Immature natural killer cell (primary cell): ENCODE measurements around the gene WNT11. TPM values are rescaled to one million over a fixed set of nuclear protein-coding genes. Genes with fewer than 3 reads are reported as not detected.

Experiments
- DNase-seq, 3 donors: peaks; one replicate each; pipeline ENCODE4 v3.0.0; 2022; ENCODE audit warnings: mixed read lengths in 1 of 3
- H3K27ac Mint-ChIP-seq, 6 donors: one replicate each; pipeline ENCODE4 v1.8.0; 2020; ENCODE audit warnings: mixed read lengths in 6 of 6, mild to moderate bottlenecking in 5 of 6, inconsistent platforms in 4 of 6, moderate library complexity in 3 of 6
- H3K27me3 Mint-ChIP-seq, 3 donors: one replicate each; pipeline ENCODE4 v1.8.0; 2020 to 2021; ENCODE audit warnings: low read depth in 3 of 3, mild to moderate bottlenecking in 3 of 3, mixed read lengths in 3 of 3, moderate library complexity in 3 of 3, inconsistent platforms in 1 of 3
- H3K36me3 Mint-ChIP-seq, 3 donors: one replicate each; pipeline ENCODE4 v1.8.0; 2020; ENCODE audit warnings: mixed read lengths in 3 of 3, inconsistent platforms in 2 of 3, mild to moderate bottlenecking in 2 of 3
- H3K4me1 Mint-ChIP-seq, 2 donors: one replicate each; pipeline ENCODE4 v1.8.0; 2020; ENCODE audit warnings: inconsistent platforms in 2 of 2, mild to moderate bottlenecking in 2 of 2, mixed read lengths in 2 of 2, moderate library complexity in 1 of 2
- H3K4me3 Mint-ChIP-seq, 5 donors: one replicate each; pipeline ENCODE4 v1.8.0; 2020; ENCODE audit warnings: mild to moderate bottlenecking in 5 of 5, mixed read lengths in 5 of 5, inconsistent platforms in 3 of 5, moderate library complexity in 3 of 5
- H3K9me3 Mint-ChIP-seq, 6 donors: one replicate each; pipeline ENCODE4 v1.8.0; 2020; ENCODE audit warnings: mild to moderate bottlenecking in 6 of 6, mixed read lengths in 6 of 6, inconsistent platforms in 4 of 6, moderate library complexity in 3 of 6
- polyA plus RNA-seq, 3 donors: library from polyadenylated mRNA; unstranded; fragments of 300-500 nt; fragmentation: Illumina TruSeq; gene quantifications; one replicate each; pipeline ENCODE4 v1.2.3, GENCODE V29; 2021

Gene WNT11
- polyA plus RNA-seq, 3 donors from 2014 or later: 0.78 to 2.4 (median 1.4) TPM

DNA sequence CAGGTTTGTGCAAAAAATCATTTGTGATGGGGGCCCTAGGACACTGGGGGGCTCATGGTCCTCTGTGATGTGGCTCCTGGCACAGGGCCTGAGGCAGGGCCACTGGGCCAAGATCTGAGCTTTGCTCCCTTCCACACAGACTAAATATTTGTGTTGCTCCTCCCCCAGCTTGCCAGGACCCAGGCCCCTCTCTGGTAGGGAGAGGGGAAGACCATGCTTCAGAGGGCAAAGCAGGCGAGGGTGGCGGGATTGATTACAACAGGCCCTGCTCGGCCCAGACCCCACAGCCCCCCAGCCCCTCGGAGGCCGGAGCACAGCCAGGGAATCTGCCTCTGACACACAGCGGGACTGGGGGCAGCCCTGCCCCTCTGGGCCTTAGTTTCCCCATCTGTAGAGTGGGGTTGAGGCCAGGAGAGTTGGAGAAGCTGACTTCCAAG lies 29.0 kb downstream of the WNT11 start:
- DNase-seq: no peak
- Mint-ChIP-seq H3K27me3 (peaks cover 0 to 1% (median 0%) of the 10 kb centered on the region in 3 donors), H3K4me1 (peaks cover 8 to 10% of the 10 kb centered on the region in 2 donors), H3K9me3 (no peaks in the 10 kb centered on the region), H3K27ac (no peak overlapping the region), H3K4me3 (no peak overlapping the region), H3K36me3 (no peaks in the 10 kb centered on the region)

DNA sequence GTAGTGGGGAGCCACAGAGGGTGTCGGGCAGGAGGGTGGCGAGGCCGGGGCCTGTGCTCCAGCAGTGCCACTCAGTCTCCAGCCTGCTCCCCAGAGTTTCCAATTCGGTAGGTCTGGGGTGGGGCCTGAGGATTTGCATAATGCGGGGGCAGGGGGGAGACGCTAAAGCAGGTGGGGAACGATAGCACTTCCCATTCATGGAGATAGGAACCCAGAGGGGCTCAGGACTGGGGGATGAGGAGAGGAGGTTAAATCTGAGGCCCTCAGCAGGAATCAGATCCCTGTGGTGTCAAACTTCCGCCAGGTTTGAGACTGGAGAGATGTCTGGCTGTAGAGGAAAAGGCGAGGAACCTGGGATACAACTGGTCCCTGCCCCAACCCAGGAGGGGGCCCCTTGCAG lies 29.8 kb downstream of the WNT11 start:
- Mint-ChIP-seq H3K27me3 (no peaks in the 10 kb centered on the region), H3K36me3 (no peaks in the 10 kb centered on the region), H3K27ac (no peak overlapping the region), H3K4me3 (no peak overlapping the region), H3K9me3 (no peaks in the 10 kb centered on the region), H3K4me1 (peaks cover 8 to 10% of the 10 kb centered on the region in 2 donors)
- no peak for DNase-seq

- no peak overlapping the region for H3K4me3 Mint-ChIP-seq
- DNase-seq: no peak
- H3K9me3 Mint-ChIP-seq: peaks cover 0 to 2% (median 0%) of the 10 kb centered on the region in 6 donors
- H3K4me1 Mint-ChIP-seq: peaks cover 8 to 10% of the 10 kb centered on the region in 2 donors
- H3K27ac Mint-ChIP-seq: no peak overlapping the region
- no peaks in the 10 kb centered on the region for H3K36me3 Mint-ChIP-seq
- H3K27me3 Mint-ChIP-seq: no peaks in the 10 kb centered on the region
These were observed 30.5 kb downstream of the WNT11 start for GRCh38 chr11:76175783-76176182.

- Mint-ChIP-seq H3K9me3 (peaks cover 0 to 2% (median 0%) of the 10 kb centered on the region in 6 donors), H3K36me3 (no peaks in the 10 kb centered on the region), H3K4me1 (peaks cover 8 to 10% of the 10 kb centered on the region in 2 donors), H3K27ac (peak overlapping the region in 1 of 6 donors; percentile 76), H3K27me3 (no peaks in the 10 kb centered on the region), H3K4me3 (no peak overlapping the region)
- DNase-seq: no peak
These were observed 32.0 kb downstream of the WNT11 start for GRCh38 chr11:76174330-76174729.

DNA sequence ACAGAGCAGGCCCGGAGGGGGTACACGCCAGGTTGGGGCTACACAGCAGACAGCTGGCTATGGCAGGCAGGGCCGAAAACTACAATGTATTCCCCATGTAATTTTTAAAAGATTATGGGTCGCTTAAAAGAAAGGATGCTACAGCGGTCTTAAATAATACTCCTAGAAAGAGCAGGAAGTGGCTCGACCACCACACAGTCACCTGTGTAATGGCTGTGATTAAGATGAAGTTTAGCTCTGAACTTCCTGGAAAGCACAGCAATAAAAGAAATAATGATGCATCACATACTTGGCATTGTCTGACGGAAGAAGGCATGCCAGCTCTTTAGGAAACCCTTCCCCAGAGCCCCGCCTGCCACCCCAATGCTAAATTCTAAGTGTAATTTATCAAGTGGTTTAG lies 32.6 kb downstream of the WNT11 start:
- no peaks in the 10 kb centered on the region for H3K36me3 Mint-ChIP-seq
- no peak overlapping the region for H3K4me3 Mint-ChIP-seq
- no peaks in the 10 kb centered on the region for H3K27me3 Mint-ChIP-seq
- peaks cover 8 to 10% of the 10 kb centered on the region in 2 donors for H3K4me1 Mint-ChIP-seq
- DNase-seq: no peak
- no peak overlapping the region for H3K27ac Mint-ChIP-seq
- peaks cover 0 to 2% (median 0%) of the 10 kb centered on the region in 6 donors for H3K9me3 Mint-ChIP-seq

DNA sequence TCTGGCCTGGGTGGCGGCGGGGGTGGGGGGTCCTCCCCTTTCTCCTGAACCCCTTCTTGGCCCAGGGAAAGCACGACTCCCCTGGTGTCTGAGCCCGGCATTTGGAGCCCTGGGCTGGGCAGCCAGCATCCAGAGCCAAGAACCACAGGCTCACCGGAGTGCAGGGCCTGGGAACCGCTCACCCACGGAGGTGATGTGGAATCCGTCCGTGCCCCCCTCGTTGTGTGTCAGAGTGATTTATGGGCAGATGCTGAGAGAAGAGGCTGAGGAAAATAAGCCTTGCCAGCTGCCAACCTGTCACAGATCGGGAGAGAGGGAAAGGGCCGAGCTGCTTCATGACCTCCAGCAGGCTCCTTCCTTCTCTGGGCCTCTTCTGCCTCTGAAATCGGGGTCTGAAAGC lies 33.7 kb downstream of the WNT11 start:
- peaks cover 0 to 2% (median 0%) of the 10 kb centered on the region in 6 donors for H3K9me3 Mint-ChIP-seq
- H3K4me1 Mint-ChIP-seq: peaks cover 8 to 10% of the 10 kb centered on the region in 2 donors
- no peak for DNase-seq
- H3K4me3 Mint-ChIP-seq: no peak overlapping the region
- H3K27ac Mint-ChIP-seq: no peak overlapping the region
- H3K36me3 Mint-ChIP-seq: no peaks in the 10 kb centered on the region
- H3K27me3 Mint-ChIP-seq: no peaks in the 10 kb centered on the region

- Mint-ChIP-seq H3K27ac (no peak overlapping the region), H3K36me3 (no peaks in the 10 kb centered on the region), H3K27me3 (peaks cover 0 to 2% (median 0%) of the 10 kb centered on the region in 3 donors), H3K9me3 (peaks cover 0 to 2% (median 0%) of the 10 kb centered on the region in 6 donors), H3K4me1 (peaks cover 8 to 10% of the 10 kb centered on the region in 2 donors), H3K4me3 (no peak overlapping the region)
- no peak for DNase-seq
These were observed 35.8 kb downstream of the WNT11 start for GRCh38 chr11:76170468-76170867.

GRCh38 chr11:76169473-76169896 lies 36.8 kb downstream of the WNT11 start:
- H3K4me1 Mint-ChIP-seq: peaks cover 8 to 10% of the 10 kb centered on the region in 2 donors
- H3K4me3 Mint-ChIP-seq: no peak overlapping the region
- peaks cover 0 to 2% (median 0%) of the 10 kb centered on the region in 6 donors for H3K9me3 Mint-ChIP-seq
- DNase-seq: no peak
- H3K27ac Mint-ChIP-seq: no peak overlapping the region
- H3K36me3 Mint-ChIP-seq: no peaks in the 10 kb centered on the region
- H3K27me3 Mint-ChIP-seq: peaks cover 0 to 3% (median 0%) of the 10 kb centered on the region in 3 donors

- H3K9me3 Mint-ChIP-seq: peaks cover 0 to 2% (median 0%) of the 10 kb centered on the region in 6 donors
- DNase-seq: no peak
- no peak overlapping the region for H3K4me3 Mint-ChIP-seq
These were observed 38.7 kb downstream of the WNT11 start for GRCh38 chr11:76167590-76167989.

DNA sequence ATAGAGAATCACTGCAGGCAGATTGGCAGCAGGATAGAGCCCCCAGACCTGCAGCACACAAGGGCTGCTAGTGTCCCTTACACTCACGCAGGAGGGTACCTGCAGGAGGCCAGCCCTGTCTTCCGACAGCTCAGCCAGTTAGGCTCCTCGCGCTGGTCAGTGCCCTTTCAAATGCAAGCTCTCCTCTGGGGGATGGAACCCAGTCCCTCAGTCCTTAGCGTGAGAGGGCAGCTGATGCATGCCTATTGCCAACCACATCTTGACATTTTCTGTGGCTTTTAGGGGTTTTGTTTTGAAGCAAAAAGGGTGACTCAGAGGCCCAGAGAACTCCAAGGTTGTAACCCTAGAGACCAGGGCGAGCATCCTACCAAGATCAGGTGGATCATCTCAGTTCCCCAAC lies 40.0 kb downstream of the WNT11 start:
- H3K27ac Mint-ChIP-seq: no peak overlapping the region
- peaks cover under 1 to 3% (median 2%) of the 10 kb centered on the region in 3 donors for H3K27me3 Mint-ChIP-seq
- DNase-seq: no peak
- H3K4me3 Mint-ChIP-seq: no peak overlapping the region
- H3K36me3 Mint-ChIP-seq: no peaks in the 10 kb centered on the region
- peaks cover 0 to 2% (median 0%) of the 10 kb centered on the region in 6 donors for H3K9me3 Mint-ChIP-seq
- H3K4me1 Mint-ChIP-seq: peaks cover 12 to 17% of the 10 kb centered on the region in 2 donors

More at GRCh38 chr11:76167590-76167989, 38.7 kb downstream of the WNT11 start:
- Mint-ChIP-seq H3K4me1 (peaks cover 3 to 7% of the 10 kb centered on the region in 2 donors), H3K27ac (no peak overlapping the region), H3K27me3 (peaks cover 0 to 3% (median 2%) of the 10 kb centered on the region in 3 donors), H3K36me3 (no peaks in the 10 kb centered on the region)

GRCh38 chr11:76164861-76165751 lies 41.2 kb downstream of the WNT11 start:
- H3K36me3 Mint-ChIP-seq: no peaks in the 10 kb centered on the region
- no peak for DNase-seq
- no peak overlapping the region for H3K27ac Mint-ChIP-seq
- H3K4me3 Mint-ChIP-seq: no peak overlapping the region
- H3K9me3 Mint-ChIP-seq: no peaks in the 10 kb centered on the region
- H3K4me1 Mint-ChIP-seq: peaks cover 20 to 26% of the 10 kb centered on the region in 2 donors
- peaks cover 1 to 3% (median 2%) of the 10 kb centered on the region in 3 donors for H3K27me3 Mint-ChIP-seq

- H3K4me1 Mint-ChIP-seq: peaks cover 20 to 32% of the 10 kb centered on the region in 2 donors
- H3K36me3 Mint-ChIP-seq: no peaks in the 10 kb centered on the region
- H3K27me3 Mint-ChIP-seq: peaks cover 1 to 3% (median 2%) of the 10 kb centered on the region in 3 donors
- no peak for DNase-seq
- no peak overlapping the region for H3K4me3 Mint-ChIP-seq
- H3K27ac Mint-ChIP-seq: no peak overlapping the region
- H3K9me3 Mint-ChIP-seq: no peaks in the 10 kb centered on the region
These were observed 42.2 kb downstream of the WNT11 start for GRCh38 chr11:76164081-76164480.

GRCh38 chr11:76163289-76163880 lies 42.9 kb downstream of the WNT11 start:
- no peaks in the 10 kb centered on the region for H3K36me3 Mint-ChIP-seq
- peak overlapping the region in 2 of 6 donors; percentile 50 to 64 for H3K27ac Mint-ChIP-seq
- no peak for DNase-seq
- H3K4me3 Mint-ChIP-seq: peak overlapping the region in 1 of 5 donors; percentile 41
- peaks cover 1 to 3% (median 2%) of the 10 kb centered on the region in 3 donors for H3K27me3 Mint-ChIP-seq
- peaks cover 20 to 32% of the 10 kb centered on the region in 2 donors for H3K4me1 Mint-ChIP-seq
- H3K9me3 Mint-ChIP-seq: no peaks in the 10 kb centered on the region
